Measurements from ENCODE around the gene DNAJC13. TPM values are rescaled to one million over a fixed set of nuclear protein-coding genes. Genes with fewer than 3 reads are reported as not detected.

The DNAJC13 gene
- total RNA-seq, 4 donors from 2014 or later: 44.9 to 68.1 (median 65.5) TPM

GRCh38 chr3:132544130-132544529, 126.8 kb downstream of the DNAJC13 start:
- intact Hi-C loops (cut with DNase I; ENCODE audit: low total_unique reads): loop anchor here (1.0 kb wide), 1 partner anchor 14 kb away; no protein-coding TSS in a partner anchor
- H3K4me3 ChIP-seq: no peak overlapping the region
- DNase-seq: no peak
- H3K36me3 ChIP-seq: peaks cover 0 to 17% (median 4%) of the 10 kb centered on the region in 4 donors
- 94% methylated on average over 2 of the region's 2 CpGs for WGBS, 2 donors (ENCODE audit: low coverage in 1 of 2)
- no peak for TF ChIP-seq POLR2AphosphoS5 (IDR thresholded peaks at IDR 0.05)
- no peak for TF ChIP-seq EP300 (IDR thresholded peaks at IDR 0.05; ENCODE audit: low read depth)
- TF ChIP-seq CTCF (IDR thresholded peaks at IDR 0.05): no peak
- no peak for TF ChIP-seq POLR2A (IDR thresholded peaks at IDR 0.05)
- in situ Hi-C loops (cut with MboI; ENCODE audit: low pct_ligation_motif_present in 1 of 4, low pct_unique_long_range_greater_than_20kb in 1 of 4, low sequenced_read_pairs in 3 of 4): loop anchor here in 1 of 4 donors (10.0 kb wide), 1 partner anchor 101 kb away; no protein-coding TSS in a partner anchor
- no peaks in the 10 kb centered on the region for H3K9me3 ChIP-seq
- H3K27ac ChIP-seq: no peak overlapping the region
- H3K27me3 ChIP-seq: no peaks in the 10 kb centered on the region
- H3K4me1 ChIP-seq: peaks cover 0 to 9% (median 0%) of the 10 kb centered on the region in 4 donors

- intact Hi-C loops (cut with DNase I; ENCODE audit: low total_unique reads) (no loop called here), in situ Hi-C loops (cut with MboI; ENCODE audit: low pct_ligation_motif_present in 1 of 4, low pct_unique_long_range_greater_than_20kb in 1 of 4, low sequenced_read_pairs in 3 of 4) (loop anchor here in 1 of 4 donors (10.0 kb wide), 1 partner anchor 99 kb away; no protein-coding TSS in a partner anchor)
- 81 to 85% methylated on average over 3 of the region's 3 CpGs for WGBS, 2 donors (ENCODE audit: low coverage in 1 of 2)
- Histone ChIP-seq H3K4me1 (peaks cover 0 to 15% (median 0%) of the 10 kb centered on the region in 4 donors), H3K27me3 (no peaks in the 10 kb centered on the region), H3K4me3 (no peak overlapping the region), H3K9me3 (no peaks in the 10 kb centered on the region), H3K36me3 (peaks cover 0 to 7% (median 2%) of the 10 kb centered on the region in 4 donors), H3K27ac (no peak overlapping the region)
- no peak for DNase-seq
- TF ChIP-seq CTCF (IDR thresholded peaks at IDR 0.05): no peak
- no peak for TF ChIP-seq EP300 (IDR thresholded peaks at IDR 0.05; ENCODE audit: low read depth)
- no peak for TF ChIP-seq POLR2A (IDR thresholded peaks at IDR 0.05)
- TF ChIP-seq POLR2AphosphoS5 (IDR thresholded peaks at IDR 0.05): no peak
Measured at GRCh38 chr3:132545471-132545870, 128.2 kb downstream of the DNAJC13 start.

GRCh38 chr3:132549169-132549568, 131.9 kb downstream of the DNAJC13 start:
- Histone ChIP-seq H3K27me3 (no peaks in the 10 kb centered on the region), H3K27ac (no peak overlapping the region), H3K9me3 (no peaks in the 10 kb centered on the region), H3K36me3 (no peaks in the 10 kb centered on the region), H3K4me1 (peaks cover 0 to 7% (median 0%) of the 10 kb centered on the region in 4 donors), H3K4me3 (no peak overlapping the region)
- intact Hi-C loops (cut with DNase I; ENCODE audit: low total_unique reads): no loop called here
- WGBS, 2 donors (ENCODE audit: low coverage in 1 of 2): 95% methylated on average over 8 of the region's 8 CpGs; no CpG with 5 or more reads in 1 of the 2 donors
- DNase-seq: no peak
- in situ Hi-C loops (cut with MboI; ENCODE audit: low pct_ligation_motif_present in 1 of 4, low pct_unique_long_range_greater_than_20kb in 1 of 4, low sequenced_read_pairs in 3 of 4): loop anchor here in 1 of 4 donors (10.0 kb wide), 1 partner anchor 96 kb away; no protein-coding TSS in a partner anchor
- TF ChIP-seq EP300 (IDR thresholded peaks at IDR 0.05; ENCODE audit: low read depth) (no peak), POLR2AphosphoS5 (IDR thresholded peaks at IDR 0.05) (no peak), CTCF (IDR thresholded peaks at IDR 0.05) (no peak), POLR2A (IDR thresholded peaks at IDR 0.05) (no peak)

- in situ Hi-C loops (cut with MboI; ENCODE audit: low pct_ligation_motif_present in 1 of 4, low pct_unique_long_range_greater_than_20kb in 1 of 4, low sequenced_read_pairs in 3 of 4) (loop anchor here in 1 of 4 donors (10.0 kb wide), 1 partner anchor 95 kb away; no protein-coding TSS in a partner anchor), intact Hi-C loops (cut with DNase I; ENCODE audit: low total_unique reads) (no loop called here)
- Histone ChIP-seq H3K4me1 (peaks cover 0 to 7% (median 0%) of the 10 kb centered on the region in 4 donors), H3K27me3 (no peaks in the 10 kb centered on the region), H3K36me3 (no peaks in the 10 kb centered on the region), H3K4me3 (no peak overlapping the region), H3K9me3 (no peaks in the 10 kb centered on the region), H3K27ac (no peak overlapping the region)
- TF ChIP-seq POLR2AphosphoS5 (IDR thresholded peaks at IDR 0.05) (no peak), CTCF (IDR thresholded peaks at IDR 0.05) (no peak), POLR2A (IDR thresholded peaks at IDR 0.05) (no peak), EP300 (IDR thresholded peaks at IDR 0.05; ENCODE audit: low read depth) (no peak)
- no peak for DNase-seq
Measured at GRCh38 chr3:132549890-132550578, 132.7 kb downstream of the DNAJC13 start.

Measured in transverse colon (tissue), 4 donors.